HepG2 (cell line): Measurements from ENCODE around the gene DPH7. TPM values are rescaled to one million over a fixed set of nuclear protein-coding genes. Genes with fewer than 3 reads are reported as not detected.
A peak's percentile ranks its signal among the peaks of the same experiment; 100 is the strongest.

ENCODE experiments used
- ATF7-NPFF ChIP-seq: sonication (generic); formaldehyde crosslinking; IDR thresholded peaks from 2 replicates; pipeline ENCODE4 v1.8.1; 2023; ENCODE audit warnings: mild to moderate bottlenecking, low read depth, missing genetic modification reagents, moderate library complexity
- BRF2 ChIP-seq: sonication (generic); formaldehyde crosslinking; IDR thresholded peaks from 2 replicates; pipeline ENCODE4 v1.8.1; 2022; ENCODE audit warnings: mild to moderate bottlenecking, missing genetic modification reagents
- FUBP1 ChIP-seq: sonication (generic); formaldehyde crosslinking; IDR thresholded peaks from 2 replicates; pipeline ENCODE4 v1.5.1; 2020; ENCODE audit warnings: missing genetic modification reagents, mild to moderate bottlenecking, borderline replicate concordance
- KDM6A ChIP-seq: IDR thresholded peaks from 2 replicates; pipeline ENCODE4 v1.6.1; 2016; ENCODE audit warnings: low read depth
- KIAA2018 ChIP-seq: sonication (generic); formaldehyde crosslinking; IDR thresholded peaks from 2 replicates; pipeline ENCODE4 v1.5.0; 2020; ENCODE audit warnings: mild to moderate bottlenecking, missing genetic modification reagents, borderline replicate concordance
- LBX2 ChIP-seq: sonication (generic); formaldehyde crosslinking; IDR thresholded peaks from 2 replicates; pipeline ENCODE4 v1.5.0; 2020; ENCODE audit warnings: missing genetic modification reagents, mild to moderate bottlenecking, borderline replicate concordance
- MED8 ChIP-seq: sonication (generic); formaldehyde crosslinking; IDR thresholded peaks from 2 replicates; pipeline ENCODE4 v1.8.1; 2023; ENCODE audit warnings: mild to moderate bottlenecking, missing genetic modification reagents; ENCODE audit not compliant: insufficient replicate concordance
- RBFOX2 ChIP-seq: fragments of 200-400 bp; formaldehyde crosslinking; IDR thresholded peaks from 2 replicates; pipeline ENCODE4 v1.6.1; 2017; ENCODE audit warnings: low read depth, mild to moderate bottlenecking, low read length
- TBX3 ChIP-seq: fragments of 450-650 bp; IDR thresholded peaks from 2 replicates; pipeline ENCODE4 v1.6.1; 2017; ENCODE audit warnings: antibody characterized with exemption, mild to moderate bottlenecking, inconsistent platforms, borderline replicate concordance
- ZEB1 ChIP-seq: IDR thresholded peaks from 2 replicates; pipeline ENCODE4 v1.6.1; 2012; ENCODE audit warnings: mild to moderate bottlenecking, low read depth, inconsistent platforms; ENCODE audit not compliant: insufficient replicate concordance
- ZNF362 ChIP-seq: sonication (generic); formaldehyde crosslinking; IDR thresholded peaks from 2 replicates; pipeline ENCODE4 v1.4.0; 2020; ENCODE audit warnings: missing genetic modification reagents, mild to moderate bottlenecking, borderline replicate concordance
- ZNF564 ChIP-seq: sonication (generic); formaldehyde crosslinking; IDR thresholded peaks from 2 replicates; pipeline ENCODE4 v1.8.1; 2023; ENCODE audit warnings: mild to moderate bottlenecking, missing genetic modification reagents
- ZNF713 ChIP-seq: sonication (generic); formaldehyde crosslinking; IDR thresholded peaks from 2 replicates; pipeline ENCODE4 v1.4.0; 2020; ENCODE audit warnings: mild to moderate bottlenecking, missing genetic modification reagents
- ZNF776 ChIP-seq: sonication (generic); formaldehyde crosslinking; IDR thresholded peaks from 2 replicates; pipeline ENCODE4 v1.4.0; 2020; ENCODE audit warnings: mild to moderate bottlenecking, missing genetic modification reagents
- ZSCAN25 ChIP-seq: sonication (generic); formaldehyde crosslinking; IDR thresholded peaks from 2 replicates; pipeline ENCODE4 v1.8.0; 2022; ENCODE audit warnings: mild to moderate bottlenecking, missing genetic modification reagents
- polyA plus RNA-seq, 8 experiments: library from polyadenylated mRNA; depleted of rRNA in 3 of 8; stranded (reverse) in 7 of 8; unstranded in 1 of 8; fragments of >200 nt; fragmentation: Illumina TruSeq in 4 of 8; extraction: Trizol in 4 of 8; gene quantifications; 2 replicates each; pipeline versions ENCODE4 v1.2.1 to v1.2.3, GENCODE V29; 2011 to 2016; ENCODE audit warnings: low read depth in 4 of 8, missing spikeins in 1 of 8, mixed read lengths in 1 of 8; ENCODE audit not compliant: insufficient read depth in 1 of 8
- total RNA-seq, 5 experiments: library from RNA; depleted of rRNA; stranded (reverse); fragments of >200 nt; fragmentation: Illumina TruSeq; extraction: Trizol; gene quantifications; 2 replicates each; pipeline ENCODE4 v1.2.3, GENCODE V29; 2016; ENCODE audit warnings: low read depth in 1 of 5

Gene DPH7
- total and polyA plus RNA-seq, 2 of the 13 experiments (the other 11 are each of a cell fraction or from before 2014, with no cell fraction given) = 27.6 to 31.6 TPM

- TF ChIP-seq KIAA2018 (CRISPR knock-in tag) (no peak), MED8 (CRISPR knock-in tag) (peak; percentile 71), ZNF776 (peak; percentile 72; the same call in 1 of the 2 replicates), ZSCAN25 (peak; percentile 57), ZNF564 (peak; percentile 76), LBX2 (CRISPR knock-in tag) (no peak), ZEB1 (no peak), ZNF362 (peak; percentile 33; the same call in 1 of the 2 replicates), ZNF713 (CRISPR knock-in tag) (no peak), ATF7-NPFF (CRISPR knock-in tag) (peak; percentile 60; the same call in 1 of the 2 replicates), FUBP1 (CRISPR knock-in tag) (peak; percentile 59; the same call in 1 of the 2 replicates), KDM6A (CRISPR knock-in tag) (no peak), TBX3 (no peak), RBFOX2 (peak; percentile 93), BRF2 (CRISPR knock-in tag) (peak; percentile 91)
Observed at GRCh38 chr9:137578518-137579258, at the start of gene DPH7 (continued).
